GM23248 (cell line): ENCODE measurements around the gene SLC43A2.

Source experiments
- EZH2 ChIP-seq: fragments of 200-600 bp; sonication (generic); IDR thresholded peaks from 2 replicates; pipeline ENCODE4 v1.6.1; 2018; ENCODE audit warnings: antibody characterized with exemption, mild to moderate bottlenecking; ENCODE audit not compliant: insufficient read depth, poor library complexity, severe bottlenecking
- EZH2phosphoT487 ChIP-seq: fragments of 200-600 bp; sonication (generic); IDR thresholded peaks from 2 replicates; pipeline ENCODE4 v1.6.1; 2018; ENCODE audit warnings: antibody characterized with exemption, moderate library complexity, mild to moderate bottlenecking, low read depth; ENCODE audit not compliant: insufficient read depth

GRCh38 chr17:1574697-1575471, 53.8 kb downstream of the SLC43A2 start:
- no peak for TF ChIP-seq EZH2
- no peak for TF ChIP-seq EZH2phosphoT487
